ACC112 (cell line): ENCODE measurements around the gene NRXN2.
"Not testable (repeated sequence)": the region's sequence is repeated elsewhere in the genome, so short reads cannot be mapped to it uniquely, and the experiment has no call there.

Source experiments
- H2AFZ ChIP-seq: fragments of 200-600 bp; sonication (generic); one replicate; pipeline ENCODE4 v1.6.0; 2017; ENCODE audit warnings: antibody characterized with exemption, low read length; ENCODE audit not compliant: unreplicated experiment
- H3K27ac ChIP-seq: fragments of 200-600 bp; sonication (generic); 2 replicates; pipeline ENCODE4 v1.5.1; 2014; ENCODE audit warnings: low read depth, mild to moderate bottlenecking, antibody characterized with exemption, low read length, moderate library complexity
- H3K27me3 ChIP-seq: fragments of 200-600 bp; sonication (generic); 2 replicates; pipeline ENCODE4 v1.6.1; 2014; ENCODE audit warnings: mild to moderate bottlenecking, antibody characterized with exemption, low read length, moderate library complexity, mixed read lengths; ENCODE audit not compliant: insufficient read depth
- H3K36me3 ChIP-seq: fragments of 200-600 bp; sonication (generic); 2 replicates; pipeline ENCODE4 v1.6.1; 2016; ENCODE audit warnings: mild to moderate bottlenecking, antibody characterized with exemption, low read length, moderate library complexity, mixed read lengths; ENCODE audit not compliant: insufficient read depth
- H3K4me1 ChIP-seq: fragments of 200-600 bp; sonication (generic); one replicate; pipeline ENCODE4 v1.6.1; 2016; ENCODE audit warnings: low read length, mixed read lengths; ENCODE audit not compliant: insufficient read depth, unreplicated experiment, control insufficient read depth
- H3K4me3 ChIP-seq: fragments of 200-600 bp; sonication (generic); 2 replicates; pipeline ENCODE4 v1.5.1; 2014; ENCODE audit warnings: mild to moderate bottlenecking, low read depth, low read length
- H3K79me2 ChIP-seq: fragments of 200-600 bp; sonication (generic); one replicate; pipeline ENCODE4 v1.6.0; 2016; ENCODE audit warnings: low read length; ENCODE audit not compliant: control insufficient read depth, unreplicated experiment, insufficient read depth

The NRXN2 gene

DNA sequence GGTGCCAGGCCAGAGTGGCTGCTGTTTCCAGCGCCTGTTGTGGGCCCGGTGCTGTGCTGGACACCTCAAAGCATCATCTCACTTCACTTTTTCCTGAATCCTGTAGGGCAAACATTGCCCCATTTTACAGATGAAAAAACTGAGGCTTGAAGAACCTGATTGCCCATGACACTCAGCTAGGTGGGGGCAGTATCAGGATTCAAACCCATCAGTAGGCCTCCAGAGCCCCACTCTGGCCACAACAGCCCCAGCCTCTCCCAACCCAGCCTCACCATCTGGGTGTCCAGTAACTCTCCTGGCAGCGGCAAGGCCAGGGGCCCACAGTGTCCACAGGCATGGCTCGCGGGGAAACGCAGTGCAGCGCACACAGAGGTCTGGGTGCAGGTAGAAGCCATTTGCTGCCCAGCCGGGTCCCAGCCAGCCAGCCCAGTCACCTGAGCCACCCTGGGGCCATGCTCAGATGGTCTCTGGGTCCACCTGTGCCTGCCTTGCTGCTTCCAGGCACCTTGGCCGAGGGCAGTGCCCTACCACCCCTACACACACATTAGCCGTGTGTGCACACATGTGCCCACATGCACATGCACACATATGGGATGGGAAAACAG lies 120.4 kb downstream of the NRXN2 start:
- Histone ChIP-seq H3K4me1 (no peaks in the 10 kb centered on the region), H3K79me2 (no peaks in the 10 kb centered on the region), H2AFZ (no peak overlapping the region), H3K36me3 (no peaks in the 10 kb centered on the region), H3K27me3 (no peaks in the 10 kb centered on the region), H3K27ac (no peak overlapping the region), H3K4me3 (no peak overlapping the region)

DNA sequence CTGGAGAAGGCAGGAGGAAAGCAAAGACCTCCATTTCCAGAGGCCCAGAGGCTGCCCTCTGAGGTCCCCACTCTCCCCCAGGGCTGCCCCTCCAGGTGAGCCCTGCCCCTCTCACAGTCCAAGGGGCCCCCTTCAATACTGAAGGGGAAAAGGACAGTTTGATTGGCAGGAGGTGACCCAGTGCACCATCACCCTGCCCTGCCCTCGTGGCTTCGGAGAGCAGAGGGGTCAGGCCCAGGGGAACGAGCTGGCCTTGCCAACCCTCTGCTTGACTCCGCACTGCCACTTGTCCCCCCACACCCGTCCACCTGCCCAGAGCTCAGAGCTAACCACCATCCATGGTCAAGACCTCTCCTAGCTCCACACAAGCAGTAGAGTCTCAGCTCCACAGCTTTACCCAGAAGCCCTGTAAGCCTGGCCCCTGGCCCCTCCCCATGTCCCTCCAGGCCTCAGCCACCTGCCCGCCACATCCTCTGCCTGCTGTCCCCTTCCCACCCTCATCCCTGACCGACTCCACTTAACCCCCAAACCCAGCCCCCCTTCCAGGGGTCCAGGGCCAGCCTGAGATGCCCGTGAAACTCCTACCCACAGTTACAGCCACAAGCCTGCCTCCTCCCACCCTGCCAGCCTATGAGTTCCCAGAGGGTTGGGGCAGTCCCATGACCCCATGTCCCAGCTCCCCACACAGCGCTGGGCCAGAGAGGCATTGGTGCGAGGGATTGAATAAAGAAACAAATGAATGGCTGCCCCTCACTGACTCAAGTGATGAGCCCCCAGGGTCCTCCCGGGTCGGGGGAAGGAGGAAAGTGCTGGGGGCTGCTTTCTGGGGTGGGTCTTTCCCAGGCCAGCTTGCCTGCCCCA lies 121.2 kb downstream of the NRXN2 start:
- H3K27me3 ChIP-seq: no peaks in the 10 kb centered on the region
- H3K4me1 ChIP-seq: no peaks in the 10 kb centered on the region
- H3K36me3 ChIP-seq: no peaks in the 10 kb centered on the region
- no peak overlapping the region for H3K4me3 ChIP-seq
- no peaks in the 10 kb centered on the region for H3K79me2 ChIP-seq
- no peak overlapping the region for H2AFZ ChIP-seq
- no peak overlapping the region for H3K27ac ChIP-seq

DNA sequence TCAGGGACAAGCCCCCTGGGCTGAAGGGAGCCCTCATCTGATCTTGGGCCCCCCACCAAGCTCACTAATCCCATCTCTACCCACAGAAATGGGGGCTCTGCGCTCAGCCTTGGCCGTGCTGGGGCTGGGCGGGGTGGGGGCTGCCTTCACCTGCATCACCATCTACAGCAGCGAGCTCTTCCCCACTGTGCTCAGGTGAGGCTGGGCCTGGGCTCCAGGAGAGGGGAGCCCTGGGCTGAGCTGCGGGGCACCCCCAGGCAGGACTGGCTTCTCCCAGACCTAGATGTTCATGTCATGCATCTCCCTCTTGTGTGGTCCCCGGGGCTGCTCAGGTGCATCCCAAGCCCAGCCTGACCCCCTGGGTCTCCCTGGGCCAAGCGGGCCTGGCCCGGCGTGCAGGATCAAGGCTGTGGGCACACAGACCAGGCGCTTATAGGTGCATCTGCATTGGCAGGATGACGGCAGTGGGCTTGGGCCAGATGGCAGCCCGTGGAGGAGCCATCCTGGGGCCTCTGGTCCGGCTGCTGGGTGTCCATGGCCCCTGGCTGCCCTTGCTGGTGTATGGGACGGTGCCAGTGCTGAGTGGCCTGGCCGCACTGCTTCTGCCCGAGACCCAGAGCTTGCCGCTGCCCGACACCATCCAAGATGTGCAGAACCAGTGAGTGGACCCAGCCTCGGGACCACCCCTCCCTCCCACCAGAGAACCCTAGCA lies 122.6 kb downstream of the NRXN2 start:
- Histone ChIP-seq H2AFZ (no peak overlapping the region), H3K27me3 (no peaks in the 10 kb centered on the region), H3K4me3 (no peak overlapping the region), H3K36me3 (no peaks in the 10 kb centered on the region), H3K4me1 (no peaks in the 10 kb centered on the region), H3K27ac (no peak overlapping the region), H3K79me2 (no peaks in the 10 kb centered on the region)

- H3K36me3 ChIP-seq: no peaks in the 10 kb centered on the region
- no peaks in the 10 kb centered on the region for H3K27me3 ChIP-seq
- no peak overlapping the region for H3K4me3 ChIP-seq
- no peak overlapping the region for H2AFZ ChIP-seq
- no peaks in the 10 kb centered on the region for H3K79me2 ChIP-seq
- H3K27ac ChIP-seq: no peak overlapping the region
- no peaks in the 10 kb centered on the region for H3K4me1 ChIP-seq
Measured at GRCh38 chr11:64599698-64600211, 123.2 kb downstream of the NRXN2 start.

DNA sequence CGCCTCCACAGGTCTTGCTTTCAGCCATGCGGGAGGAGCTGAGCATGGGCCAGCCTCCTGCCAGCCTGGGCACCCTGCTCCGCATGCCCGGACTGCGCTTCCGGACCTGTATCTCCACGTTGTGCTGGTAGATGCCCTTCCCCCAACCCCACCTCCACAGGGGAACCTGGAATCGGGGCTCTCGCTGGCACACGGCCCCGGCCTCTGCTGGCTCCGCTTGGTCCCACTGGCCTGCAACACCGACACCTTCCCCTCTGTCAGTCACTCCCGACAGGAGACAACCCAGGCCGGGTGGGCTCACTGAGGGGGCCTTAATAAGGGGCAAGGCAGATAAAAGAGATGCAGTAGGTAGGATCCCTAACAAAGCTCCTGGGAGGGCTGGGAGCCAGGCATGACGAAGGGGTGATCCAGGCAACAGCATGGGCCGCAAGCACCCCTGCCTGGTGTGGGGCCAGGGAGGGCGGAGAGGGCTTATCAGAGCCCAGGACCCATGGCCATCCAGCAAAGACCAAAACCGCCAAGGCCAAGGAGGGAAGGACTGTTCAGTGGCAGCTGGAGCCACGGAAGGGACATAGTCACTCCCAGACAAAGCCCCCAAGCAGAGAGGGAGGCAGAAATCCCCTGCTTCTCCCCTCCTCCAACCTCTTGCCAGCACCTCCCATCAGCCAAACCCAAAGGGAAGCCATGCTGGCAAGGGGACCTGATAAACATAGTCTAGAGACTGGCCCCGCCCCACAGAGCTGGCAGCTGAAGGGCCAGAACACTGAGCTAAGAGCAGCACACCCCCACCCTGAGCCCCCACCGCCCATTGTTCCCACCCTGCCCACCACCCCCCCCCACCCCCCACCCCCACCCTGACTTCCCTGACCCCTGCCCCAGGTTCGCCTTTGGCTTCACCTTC lies 124.0 kb downstream of the NRXN2 start:
- Histone ChIP-seq H3K79me2 (no peaks in the 10 kb centered on the region), H3K27me3 (no peaks in the 10 kb centered on the region), H2AFZ (no peak overlapping the region), H3K4me3 (no peak overlapping the region), H3K36me3 (no peaks in the 10 kb centered on the region), H3K4me1 (no peaks in the 10 kb centered on the region), H3K27ac (no peak overlapping the region)

GRCh38 chr11:64598106-64598796 lies 124.7 kb downstream of the NRXN2 start:
- no peak overlapping the region for H3K4me3 ChIP-seq

GRCh38 chr11:64597671-64598101 lies 125.3 kb downstream of the NRXN2 start:
- Histone ChIP-seq H2AFZ (no peak overlapping the region), H3K79me2 (no peaks in the 10 kb centered on the region), H3K4me3 (no peak overlapping the region), H3K27me3 (no peaks in the 10 kb centered on the region), H3K4me1 (no peaks in the 10 kb centered on the region), H3K36me3 (no peaks in the 10 kb centered on the region), H3K27ac (no peak overlapping the region)

More at GRCh38 chr11:64598106-64598796, 124.7 kb downstream of the NRXN2 start:
- H3K4me1 ChIP-seq: no peaks in the 10 kb centered on the region
- H3K27me3 ChIP-seq: no peaks in the 10 kb centered on the region
- no peaks in the 10 kb centered on the region for H3K79me2 ChIP-seq
- H2AFZ ChIP-seq: no peak overlapping the region
- no peaks in the 10 kb centered on the region for H3K36me3 ChIP-seq
- no peak overlapping the region for H3K27ac ChIP-seq

- not testable (repeated sequence) for H3K4me3 ChIP-seq, H3K36me3 ChIP-seq, H3K27ac ChIP-seq, H2AFZ ChIP-seq, H3K4me1 ChIP-seq, H3K27me3 ChIP-seq, H3K79me2 ChIP-seq
Measured at GRCh38 chr11:64595922-64596321, 127.1 kb downstream of the NRXN2 start.

- H3K36me3 ChIP-seq: no peaks in the 10 kb centered on the region
- 0 out of 2 replicates have a peak, but pooled peaks cover under 1% of the 10 kb centered on the region for H3K27me3 ChIP-seq
- no peak overlapping the region for H2AFZ ChIP-seq
- H3K4me1 ChIP-seq: no peaks in the 10 kb centered on the region
- no peaks in the 10 kb centered on the region for H3K79me2 ChIP-seq
- H3K4me3 ChIP-seq: no peak overlapping the region
- H3K27ac ChIP-seq: no peak overlapping the region
Measured at GRCh38 chr11:64594159-64594939, 128.6 kb downstream of the NRXN2 start.
